ENCODE measurements around the gene LAMC3.

LAMC3 gene

DNA sequence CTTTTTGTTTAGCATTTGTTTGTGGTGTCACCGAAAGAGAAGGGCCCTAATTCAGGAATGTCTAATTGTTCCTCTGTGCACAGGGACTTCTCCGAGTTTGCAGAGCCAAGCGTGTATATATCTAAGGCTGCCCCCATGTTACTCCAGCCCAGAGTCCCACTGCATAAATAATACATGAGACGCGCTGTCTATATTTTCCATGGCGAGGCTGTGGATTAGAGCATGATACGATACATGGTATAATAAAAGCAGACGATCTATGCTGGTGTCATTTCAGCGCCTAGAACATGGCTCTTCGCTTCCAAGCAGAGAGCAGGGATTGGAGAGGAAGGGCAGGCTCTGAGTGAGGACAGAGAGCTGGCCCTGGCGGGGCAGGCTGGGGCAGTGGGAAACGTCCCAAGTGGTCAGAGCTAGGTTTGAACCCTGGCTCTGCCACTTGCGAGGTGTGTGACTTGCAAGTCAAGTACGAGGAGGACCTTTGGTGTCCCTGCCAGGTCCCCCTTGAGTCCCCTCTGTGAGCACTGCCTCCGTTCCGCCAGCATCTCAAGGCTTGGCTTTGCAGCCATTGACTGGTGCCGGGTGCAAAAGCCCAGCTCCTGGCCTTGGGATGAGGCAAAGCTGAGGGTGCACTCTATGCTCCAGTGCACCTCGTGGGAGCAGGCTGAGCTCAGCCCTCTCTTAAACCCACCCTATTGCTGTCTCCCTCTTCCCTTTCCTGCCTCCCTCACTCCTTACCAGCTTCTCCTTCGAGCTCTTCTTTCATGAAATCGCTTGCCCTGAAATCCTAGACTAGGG, 29.2 kb upstream of the LAMC3 start:
- no peak for DNase-seq

GRCh38 chr9:130980526-130980925, 28.4 kb upstream of the LAMC3 start:
- no peak for DNase-seq

- DNase-seq, result no peak
Measured at GRCh38 chr9:130981002-130981755, 27.8 kb upstream of the LAMC3 start.

- DNase-seq, result peak; percentile 75
Measured at GRCh38 chr9:130981756-130982137, 27.2 kb upstream of the LAMC3 start.

DNA sequence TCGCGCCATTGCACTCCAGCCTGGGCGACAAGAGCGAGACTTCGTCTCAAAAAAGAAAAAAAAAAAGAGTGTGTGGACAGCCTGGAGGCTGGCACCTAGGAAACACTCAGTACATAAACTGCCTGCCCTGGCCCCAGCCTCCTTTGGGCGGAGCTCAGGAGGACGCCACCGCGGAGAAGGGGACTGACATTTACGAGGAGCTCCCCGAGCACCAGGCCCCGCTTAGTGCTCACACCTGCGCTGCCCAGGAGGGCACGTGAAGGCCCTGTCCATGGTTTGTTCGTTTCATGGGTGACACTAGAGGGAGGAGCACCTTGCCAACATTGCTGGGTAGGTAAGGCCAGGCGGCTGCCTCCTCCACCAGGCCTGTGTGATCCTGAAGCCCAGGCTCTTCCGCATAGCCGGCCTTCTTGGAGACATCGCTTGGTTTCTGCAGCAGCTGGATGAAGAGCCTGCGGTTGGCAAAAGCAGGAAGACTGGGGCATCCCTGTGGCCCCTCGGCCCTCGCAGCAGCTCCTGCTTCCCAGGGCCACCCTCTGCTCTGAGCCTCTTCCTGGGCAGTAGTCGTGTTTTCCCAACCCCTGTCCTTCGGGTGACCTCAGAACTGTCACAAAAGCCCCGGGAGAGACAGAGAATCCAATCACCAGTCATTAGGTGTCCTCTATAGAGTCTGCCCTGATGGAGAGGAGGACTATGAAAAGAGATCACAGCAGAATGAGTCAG, 26.2 kb upstream of the LAMC3 start:
- DNase-seq, result peak; percentile 78

DNA sequence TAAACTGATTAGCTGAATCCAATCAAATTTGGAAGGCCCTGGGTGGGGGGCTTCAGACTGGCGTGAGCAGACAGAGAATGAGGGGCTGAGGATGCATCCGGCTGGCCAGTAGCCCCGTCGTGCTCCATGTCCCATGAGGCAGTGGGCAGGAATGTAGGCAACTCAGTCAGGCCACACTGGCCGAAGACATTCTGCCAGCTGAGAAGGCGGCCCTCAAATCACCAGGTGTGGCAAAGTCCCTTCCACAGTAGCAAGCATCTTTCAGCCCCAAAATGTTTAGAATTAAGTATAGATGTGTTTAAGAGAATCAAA, 25.7 kb upstream of the LAMC3 start:
- DNase-seq, result no peak

GRCh38 chr9:130983970-130984369, 25.0 kb upstream of the LAMC3 start:
- DNase-seq, result no peak

- no peak for DNase-seq
Measured at GRCh38 chr9:130984521-130984920, 24.5 kb upstream of the LAMC3 start.

DNA sequence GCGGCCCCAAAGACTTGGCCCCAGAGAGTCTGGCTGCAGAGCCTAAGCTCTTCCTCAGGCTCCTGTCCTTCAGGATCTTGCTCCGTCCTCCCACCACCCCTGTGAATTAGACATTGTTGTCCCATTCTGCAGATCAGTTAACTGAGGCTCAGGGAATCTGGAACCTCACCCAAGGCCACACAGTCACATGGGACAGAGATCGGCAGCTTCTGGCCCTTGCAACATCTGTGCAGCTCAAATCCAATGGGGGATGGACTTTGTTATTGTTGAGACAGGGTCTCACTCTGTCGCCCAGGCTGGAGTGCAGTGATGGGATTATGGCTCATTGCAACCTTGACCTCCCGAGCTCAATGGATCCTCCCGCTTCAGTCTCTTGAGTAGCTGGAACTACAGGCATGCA, 23.9 kb upstream of the LAMC3 start:
- no peak for DNase-seq

GRCh38 chr9:130985606-130986162, 23.3 kb upstream of the LAMC3 start:
- DNase-seq, result no peak

- peak; percentile 69 for DNase-seq
Measured at GRCh38 chr9:130986356-130986965, 22.5 kb upstream of the LAMC3 start.

GRCh38 chr9:130987054-130987453, 21.9 kb upstream of the LAMC3 start:
- DNase-seq, result peak; percentile 36

GRCh38 chr9:130987738-130988399, 21.1 kb upstream of the LAMC3 start:
- DNase-seq, result no peak

GRCh38 chr9:130988400-130988747, 20.6 kb upstream of the LAMC3 start:
- DNase-seq, result no peak

- DNase-seq, result no peak
Measured at GRCh38 chr9:130988905-130989304, 20.1 kb upstream of the LAMC3 start.

GRCh38 chr9:130989391-130989790, 19.6 kb upstream of the LAMC3 start:
- no peak for DNase-seq

- DNase-seq, result no peak
Measured at GRCh38 chr9:130989891-130990290, 19.1 kb upstream of the LAMC3 start.

DNA sequence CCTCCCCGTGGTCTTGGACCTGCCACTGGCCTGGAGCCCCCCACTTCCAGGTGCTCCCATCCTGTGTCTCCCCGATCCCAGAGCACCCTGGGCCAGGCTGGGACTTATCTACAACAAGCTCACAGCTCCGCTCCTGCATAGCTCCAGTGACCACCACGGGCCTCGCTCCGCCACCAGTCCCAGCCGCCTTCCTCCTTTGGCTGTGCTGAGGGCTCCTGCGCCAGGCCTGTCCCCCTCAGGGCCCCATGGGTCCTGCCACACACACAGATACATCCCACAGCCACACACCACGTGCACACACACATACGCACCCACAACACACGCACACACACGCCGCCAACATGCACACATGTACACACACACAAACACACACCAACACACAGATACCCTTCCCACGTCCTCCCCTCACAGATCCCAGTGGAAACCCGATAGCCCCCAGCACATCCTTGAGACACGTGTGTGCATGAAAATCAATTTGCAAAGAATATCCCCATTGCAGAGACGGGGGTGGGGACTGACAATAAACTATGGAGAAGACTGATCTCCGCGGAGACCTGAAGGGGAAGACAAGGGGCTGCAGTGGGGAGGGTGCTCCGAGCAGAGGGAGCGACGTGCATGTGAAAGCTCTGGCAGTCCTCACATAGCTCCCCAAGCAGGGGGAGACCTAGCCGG, 18.5 kb upstream of the LAMC3 start:
- peak; percentile 69 for DNase-seq

GRCh38 chr9:130990978-130991777, 17.8 kb upstream of the LAMC3 start:
- peak; percentile 62 for DNase-seq

- no peak for DNase-seq
Measured at GRCh38 chr9:130991778-130992681, 16.9 kb upstream of the LAMC3 start.
